HFF-Myc (cell line): ENCODE results near the gene PPP6R2.

ENCODE experiments used
- DNase-seq: peaks from one replicate; pipeline ENCODE4 v3.0.0-alpha.2; 2011; ENCODE audit warnings: low read depth; ENCODE audit errors: extremely low read depth
- H3K4me3 ChIP-seq: replicated peaks from 2 replicates; pipeline ENCODE4 v1.5.1; 2011; ENCODE audit warnings: low read depth, mild to moderate bottlenecking, control low read depth, low read length
- TF ChIP-seq, protein P1 (sequence below): IDR thresholded peaks from 2 replicates; pipeline ENCODE4 v1.5.1; 2012; ENCODE audit warnings: mild to moderate bottlenecking, low read depth, low read length, control low read depth; ENCODE audit errors: missing control alignments

Gene PPP6R2

DNA sequence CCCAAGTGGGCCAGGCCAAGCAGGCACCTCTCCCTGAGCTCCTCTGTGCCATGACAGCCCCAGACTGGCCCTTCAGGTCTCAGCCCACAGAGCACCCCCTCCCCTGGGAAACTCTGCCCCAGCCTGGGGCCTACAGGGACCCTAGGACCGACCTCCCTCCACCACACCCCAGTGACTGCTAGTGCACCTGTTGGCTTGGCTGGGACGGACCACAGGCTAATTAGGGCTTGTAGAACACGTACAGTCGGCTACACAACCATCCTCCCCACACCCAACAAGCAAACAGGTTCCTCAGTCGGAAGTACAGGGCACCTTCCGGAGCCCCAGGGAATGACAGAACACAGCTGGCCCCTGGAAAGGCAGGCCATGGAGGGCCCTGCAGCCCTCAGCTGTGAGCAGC lies 127.4 kb downstream of the PPP6R2 start:
- 0 out of 2 replicates have a peak overlapping the region, but pooled peaks have one; percentile 5 for H3K4me3 ChIP-seq
- DNase-seq, result no peak
- TF ChIP-seq, protein P1, sequence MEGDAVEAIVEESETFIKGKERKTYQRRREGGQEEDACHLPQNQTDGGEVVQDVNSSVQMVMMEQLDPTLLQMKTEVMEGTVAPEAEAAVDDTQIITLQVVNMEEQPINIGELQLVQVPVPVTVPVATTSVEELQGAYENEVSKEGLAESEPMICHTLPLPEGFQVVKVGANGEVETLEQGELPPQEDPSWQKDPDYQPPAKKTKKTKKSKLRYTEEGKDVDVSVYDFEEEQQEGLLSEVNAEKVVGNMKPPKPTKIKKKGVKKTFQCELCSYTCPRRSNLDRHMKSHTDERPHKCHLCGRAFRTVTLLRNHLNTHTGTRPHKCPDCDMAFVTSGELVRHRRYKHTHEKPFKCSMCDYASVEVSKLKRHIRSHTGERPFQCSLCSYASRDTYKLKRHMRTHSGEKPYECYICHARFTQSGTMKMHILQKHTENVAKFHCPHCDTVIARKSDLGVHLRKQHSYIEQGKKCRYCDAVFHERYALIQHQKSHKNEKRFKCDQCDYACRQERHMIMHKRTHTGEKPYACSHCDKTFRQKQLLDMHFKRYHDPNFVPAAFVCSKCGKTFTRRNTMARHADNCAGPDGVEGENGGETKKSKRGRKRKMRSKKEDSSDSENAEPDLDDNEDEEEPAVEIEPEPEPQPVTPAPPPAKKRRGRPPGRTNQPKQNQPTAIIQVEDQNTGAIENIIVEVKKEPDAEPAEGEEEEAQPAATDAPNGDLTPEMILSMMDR, result no peak

DNA sequence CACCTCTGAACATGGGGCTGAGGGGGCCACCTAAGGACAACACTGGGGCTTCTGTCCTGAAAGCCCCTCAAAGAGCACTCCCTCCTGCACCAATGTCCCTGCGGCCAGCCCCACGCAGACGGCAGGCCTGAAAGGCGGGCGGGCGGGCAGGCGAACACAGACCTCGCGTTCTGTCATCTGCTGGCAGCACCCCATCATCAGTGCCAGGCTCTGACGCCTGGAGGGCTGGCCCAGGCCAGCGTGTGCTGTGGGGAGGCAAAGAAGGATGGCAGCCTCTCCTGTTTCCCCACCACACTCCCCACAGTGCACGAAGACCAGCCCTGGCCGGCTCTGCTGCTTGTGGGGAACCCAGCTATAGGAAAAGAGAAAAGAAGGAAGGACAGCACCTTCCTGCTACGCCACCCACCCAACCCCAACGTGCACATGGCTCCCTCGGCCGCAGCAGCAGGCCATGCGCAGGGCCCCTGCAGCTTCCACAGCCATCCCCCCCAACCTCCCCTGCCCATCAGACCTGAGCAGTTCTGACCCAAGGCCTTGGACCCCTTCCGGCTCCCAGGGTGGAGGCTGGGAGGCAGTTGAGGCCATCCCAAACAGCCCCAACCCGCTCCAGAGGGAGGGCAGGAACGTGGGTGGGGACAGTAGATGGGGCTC lies 128.2 kb downstream of the PPP6R2 start:
- H3K4me3 ChIP-seq, result no peak overlapping the region
- TF ChIP-seq, protein P1, result no peak
- DNase-seq, result no peak

DNA sequence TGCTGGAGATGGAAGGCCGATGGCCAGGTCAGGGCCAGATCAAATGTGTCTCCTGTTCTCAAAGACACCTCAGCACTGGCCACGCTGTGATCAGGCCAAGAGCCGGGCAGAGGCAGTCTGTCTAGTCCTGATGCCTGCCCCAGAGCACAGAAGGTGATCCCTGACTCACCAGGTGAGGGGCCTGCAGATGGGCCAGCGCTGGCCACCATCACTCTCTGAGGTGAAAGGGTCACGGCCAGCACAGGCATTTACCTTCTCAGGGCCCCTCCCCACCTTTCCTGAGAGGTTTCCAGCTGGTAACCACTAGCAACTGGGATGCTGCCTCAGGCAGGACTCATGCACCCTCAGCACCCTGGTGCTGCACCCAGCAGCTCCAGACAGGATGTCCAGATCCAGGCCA lies 128.8 kb downstream of the PPP6R2 start:
- DNase-seq, result no peak
- TF ChIP-seq, protein P1, result no peak
- no peak overlapping the region for H3K4me3 ChIP-seq

DNA sequence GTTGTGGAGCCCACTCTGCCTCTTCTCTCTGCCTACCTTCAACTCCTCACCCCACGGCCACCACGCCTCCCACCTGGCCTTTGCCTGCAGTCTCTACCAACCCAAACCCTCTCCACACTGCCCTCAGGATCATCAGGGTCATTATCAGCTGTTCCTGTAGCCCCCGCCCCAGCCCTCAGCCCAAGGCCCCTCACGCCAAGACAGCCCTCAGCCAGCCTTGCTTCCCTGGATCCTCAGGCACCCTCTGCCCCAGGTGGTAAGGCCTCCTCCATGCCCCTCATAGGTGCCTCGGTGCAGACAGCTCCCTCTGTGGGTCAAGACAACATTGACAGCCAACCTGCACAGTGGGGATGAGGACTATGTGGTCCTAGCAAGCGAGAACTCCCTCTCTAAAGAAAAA lies 130.0 kb downstream of the PPP6R2 start:
- no peak for DNase-seq
- peak overlapping the region; percentile 69 for H3K4me3 ChIP-seq
- TF ChIP-seq, protein P1, result peak; percentile 36

DNA sequence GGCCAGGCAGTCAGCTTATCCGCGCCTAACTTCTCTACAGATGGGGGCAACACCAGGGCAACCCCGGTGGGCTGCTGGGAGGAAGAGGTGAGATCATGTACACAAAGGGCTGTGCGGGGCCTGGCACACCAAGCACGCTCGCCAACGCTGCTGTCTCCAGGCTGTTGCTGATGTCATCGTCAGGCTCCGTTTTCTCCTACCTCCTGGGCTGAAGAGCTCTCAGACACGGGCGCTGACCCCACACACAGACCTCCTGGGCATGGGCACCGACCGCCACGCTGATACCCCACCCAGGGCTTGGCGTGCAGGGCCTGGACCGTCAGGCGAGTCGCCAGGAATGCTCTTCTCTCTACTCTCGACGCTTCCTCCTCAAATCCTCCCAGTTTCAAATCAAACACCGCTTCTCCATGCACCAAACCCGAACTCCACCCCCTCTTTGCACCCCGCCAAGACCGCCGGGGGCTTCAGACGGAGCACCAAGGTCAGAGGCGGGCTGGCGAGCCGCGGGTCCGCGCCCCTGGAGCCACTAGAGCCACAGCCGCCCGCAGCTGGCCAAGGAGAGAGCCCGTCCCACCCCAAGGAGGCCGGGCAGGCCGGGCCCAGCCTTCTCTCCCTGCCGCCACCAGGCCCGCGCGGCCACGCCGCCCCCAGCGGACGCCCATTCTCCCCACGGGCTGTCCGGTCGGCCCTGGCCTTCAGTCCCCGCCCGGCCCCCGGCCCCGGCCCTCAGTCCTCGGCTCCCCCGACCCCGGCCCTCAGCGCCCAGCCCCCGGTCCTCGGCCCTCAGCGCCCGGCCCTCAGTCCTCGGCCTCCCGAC lies 130.9 kb downstream of the PPP6R2 start:
- peak overlapping the region; percentile 69 for H3K4me3 ChIP-seq
- no peak for DNase-seq
- TF ChIP-seq, protein P1, result no peak

DNA sequence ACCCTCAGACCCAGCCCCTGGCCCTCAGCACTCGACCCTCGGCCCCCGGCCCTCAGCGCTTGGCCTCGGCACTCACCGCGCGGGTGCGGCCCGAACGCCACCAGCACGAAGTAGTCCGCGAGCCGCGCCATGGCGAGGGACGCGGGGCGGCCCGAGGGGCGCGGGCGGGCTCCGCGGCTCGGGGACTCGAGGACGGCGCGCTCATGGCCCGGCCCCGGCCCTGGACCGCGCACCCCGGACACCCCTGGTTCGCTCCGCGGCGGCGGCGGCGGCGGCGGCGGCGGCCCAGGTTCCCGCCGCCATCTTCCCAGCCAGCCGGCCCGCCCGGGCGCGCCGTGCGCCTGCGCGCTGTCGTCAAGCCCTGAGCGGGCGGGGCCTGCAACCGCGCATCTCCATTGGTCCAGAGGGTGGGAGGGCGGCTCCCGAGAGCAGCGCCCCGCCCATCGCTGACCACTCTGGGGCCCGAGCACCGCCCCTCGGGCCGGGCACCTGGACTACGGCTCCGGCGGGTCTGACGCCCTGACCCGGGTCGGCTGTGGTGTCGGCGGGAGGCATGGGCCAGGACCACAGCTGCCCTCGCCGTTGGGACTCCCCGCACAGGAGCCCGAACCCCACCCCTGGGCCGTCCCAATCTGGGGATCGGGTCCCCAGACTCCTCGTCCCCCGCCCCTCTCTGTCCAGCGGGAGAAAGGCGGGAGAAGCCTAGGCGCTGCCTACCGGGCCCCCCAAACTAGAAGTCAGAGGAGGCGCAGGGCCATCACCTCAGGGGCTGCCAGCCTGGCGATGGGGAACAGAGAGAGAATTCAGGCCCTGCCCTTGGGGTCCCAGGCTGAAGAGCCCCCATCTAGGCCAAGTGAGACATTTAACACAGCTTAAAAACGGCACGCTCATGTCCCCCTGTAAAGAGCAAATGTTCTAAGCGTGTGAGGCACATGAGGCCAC lies 131.9 kb downstream of the PPP6R2 start, which contains the start of gene SBF1:
SBF1 (minus strand) TSS at position 326 of the 942 bp plus-strand sequence; CDS start at position 131, 195 bp downstream.
- H3K4me3 ChIP-seq, result peak within 1 kb of the TSS; percentile 69
- TF ChIP-seq, protein P1, result no peak
- peak; percentile 61 for DNase-seq
